ENCODE measurements around the gene PRDX6.

PRDX6 gene

GRCh38 chr1:173474097-173474779, 2.9 kb upstream of the PRDX6 start:
- TF ChIP-seq CTCF (IDR thresholded peaks at IDR 0.05), result no peak

- TF ChIP-seq CTCF (IDR thresholded peaks at IDR 0.05), result no peak
Measured at GRCh38 chr1:173475564-173476196, 1.5 kb upstream of the PRDX6 start.

DNA sequence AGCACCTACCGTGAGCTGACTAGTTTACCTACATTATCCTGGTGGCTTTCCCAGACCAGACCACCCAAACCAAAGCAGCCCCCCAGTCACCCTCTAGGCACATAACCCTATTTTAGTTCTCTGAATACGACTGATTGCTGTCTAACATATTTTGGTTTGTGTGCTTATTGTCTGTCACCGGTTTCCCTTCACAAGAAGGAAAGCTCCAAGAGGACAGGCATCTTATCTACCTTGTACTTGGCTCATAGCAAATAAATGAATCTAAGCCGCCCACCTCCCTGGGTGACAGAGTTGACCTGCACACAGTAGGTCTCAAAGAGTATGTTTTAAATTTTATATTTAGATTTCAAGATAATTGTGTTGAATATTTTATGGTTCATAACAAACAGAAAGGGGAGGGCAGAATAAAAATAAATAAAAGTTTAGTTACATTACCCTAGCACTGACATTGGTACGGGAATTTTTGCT, 904 bp upstream of the PRDX6 start:
- no peak for TF ChIP-seq CTCF (IDR thresholded peaks at IDR 0.05)

- no peak for TF ChIP-seq CTCF (IDR thresholded peaks at IDR 0.05)
Measured at GRCh38 chr1:173476665-173477285, 360 bp upstream of the PRDX6 start.

DNA sequence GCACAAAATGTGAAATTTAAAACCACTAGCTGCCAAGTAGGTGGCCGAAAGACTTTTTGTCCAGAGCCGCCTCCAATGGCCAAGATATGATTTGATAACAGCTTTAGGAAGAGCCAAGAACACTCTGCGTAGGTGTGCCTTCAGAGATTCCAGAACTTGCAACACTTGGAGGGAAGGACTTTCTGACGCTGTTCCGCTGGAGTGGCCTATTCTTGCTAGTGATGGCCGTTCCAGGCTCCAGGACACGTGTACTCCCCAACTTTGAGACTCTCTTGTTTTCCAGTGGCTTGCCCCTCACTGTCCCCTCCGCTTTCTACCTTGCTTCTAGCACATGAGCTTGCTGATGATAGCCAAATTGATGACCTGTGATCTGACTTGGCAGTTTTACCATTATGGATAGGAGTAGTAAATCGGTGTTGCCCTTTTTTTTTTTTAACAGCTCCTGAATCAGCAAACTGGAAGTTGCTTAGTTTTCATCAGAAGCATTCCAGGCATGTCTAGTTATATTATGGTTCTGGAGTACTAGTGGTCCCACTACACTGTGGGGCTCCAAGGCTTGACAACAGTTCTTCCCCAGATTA, 1.0 kb downstream of the PRDX6 start:
- no peak for TF ChIP-seq CTCF (IDR thresholded peaks at IDR 0.05)

GRCh38 chr1:173479649-173480048, 2.5 kb downstream of the PRDX6 start:
- no peak for TF ChIP-seq CTCF (IDR thresholded peaks at IDR 0.05)

DNA sequence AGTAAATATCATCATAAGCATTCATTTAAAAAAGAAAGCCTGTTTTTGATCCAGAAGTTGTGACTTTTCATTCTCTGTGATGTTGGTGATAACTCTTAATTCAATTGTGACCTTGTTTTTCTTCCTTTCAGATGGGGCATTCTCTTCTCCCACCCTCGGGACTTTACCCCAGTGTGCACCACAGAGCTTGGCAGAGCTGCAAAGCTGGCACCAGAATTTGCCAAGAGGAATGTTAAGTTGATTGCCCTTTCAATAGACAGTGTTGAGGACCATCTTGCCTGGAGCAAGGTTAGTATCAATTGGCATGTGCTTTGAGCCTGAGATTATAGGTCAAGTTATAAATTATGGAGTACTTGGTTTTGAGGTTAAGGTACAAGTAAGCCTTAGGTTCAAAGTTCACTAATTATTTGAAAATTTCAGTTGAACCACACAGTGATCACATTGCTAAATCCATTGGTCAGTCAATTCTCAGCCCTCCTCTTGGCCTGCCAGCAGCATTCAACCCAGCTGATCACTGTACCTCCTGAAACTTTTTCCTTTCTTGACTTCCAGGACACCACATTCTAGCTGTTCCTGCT, 4.1 kb downstream of the PRDX6 start:
- no peak for TF ChIP-seq CTCF (IDR thresholded peaks at IDR 0.05)

All from LNCAP (cell line).